GM21529 (cell line): ENCODE data around the gene BACH2.
"Not testable (repeated sequence)": the region's sequence is repeated elsewhere in the genome, so short reads cannot be mapped to it uniquely, and the experiment has no call there.

ENCODE experiments used
- ATAC-seq: cut with Tn5 transposase; IDR thresholded peaks from one replicate; pipeline ENCODE4 v1.9.1; 2021; ENCODE audit not compliant: unreplicated experiment

Gene BACH2

DNA sequence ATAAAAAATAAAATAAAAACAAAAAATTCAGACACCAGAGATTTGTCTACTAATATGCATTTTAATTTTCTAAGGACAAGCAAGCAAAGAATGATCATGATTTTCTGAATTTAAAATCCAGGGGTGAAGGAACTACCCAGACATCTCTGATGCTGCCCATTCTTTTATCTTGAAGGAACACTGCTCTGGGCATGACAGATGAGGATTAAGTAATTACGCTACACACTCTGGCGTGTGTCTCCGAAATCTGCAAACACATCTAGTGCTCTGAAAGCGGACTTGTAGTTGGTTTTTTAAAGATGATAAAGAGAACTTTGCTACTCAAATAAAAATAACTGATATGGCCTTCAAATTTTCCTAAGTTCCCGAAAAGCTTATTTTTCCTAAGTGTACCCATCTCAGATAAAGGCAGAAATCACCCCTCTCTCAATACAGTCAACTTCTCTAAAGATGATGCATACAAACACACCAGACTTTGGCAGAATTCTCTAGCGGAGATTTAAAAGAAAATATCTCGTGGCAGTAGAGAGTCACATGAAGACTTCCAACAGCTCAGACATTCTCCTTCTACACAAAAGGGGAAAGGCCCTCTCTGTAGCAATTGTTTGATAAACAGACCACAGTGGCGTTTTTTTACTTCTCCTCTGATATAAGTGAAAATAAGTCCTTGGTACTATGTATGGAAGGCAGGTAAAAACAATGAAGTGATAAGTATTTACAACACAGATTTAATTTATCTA is 133.8 kb downstream of the BACH2 start:
- no peak for ATAC-seq

GRCh38 chr6:90160013-90160412 is 136.6 kb downstream of the BACH2 start:
- ATAC-seq = no peak

DNA sequence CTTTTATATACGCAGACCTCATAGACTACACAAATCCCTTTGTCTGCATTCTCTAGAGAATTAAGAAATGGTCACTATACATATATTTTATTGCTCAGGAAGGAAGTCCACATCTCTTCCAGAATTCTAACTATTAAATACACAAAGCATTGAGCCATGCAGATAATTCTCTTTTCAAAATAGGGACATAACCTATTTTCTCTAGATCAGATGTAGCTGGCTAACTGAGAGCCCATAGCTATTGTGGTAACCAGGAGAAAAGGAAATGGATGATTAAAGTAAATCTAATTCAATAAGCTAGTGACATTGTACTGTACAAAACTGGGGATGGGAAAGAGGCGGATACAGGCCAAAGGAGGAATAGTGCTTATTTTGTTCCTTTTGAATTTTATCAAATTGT is 137.2 kb downstream of the BACH2 start:
- ATAC-seq = no peak

- ATAC-seq = no peak
Measured at GRCh38 chr6:90158936-90159335, 137.7 kb downstream of the BACH2 start.

- ATAC-seq = no peak
Measured at GRCh38 chr6:90157441-90157840, 139.2 kb downstream of the BACH2 start.

DNA sequence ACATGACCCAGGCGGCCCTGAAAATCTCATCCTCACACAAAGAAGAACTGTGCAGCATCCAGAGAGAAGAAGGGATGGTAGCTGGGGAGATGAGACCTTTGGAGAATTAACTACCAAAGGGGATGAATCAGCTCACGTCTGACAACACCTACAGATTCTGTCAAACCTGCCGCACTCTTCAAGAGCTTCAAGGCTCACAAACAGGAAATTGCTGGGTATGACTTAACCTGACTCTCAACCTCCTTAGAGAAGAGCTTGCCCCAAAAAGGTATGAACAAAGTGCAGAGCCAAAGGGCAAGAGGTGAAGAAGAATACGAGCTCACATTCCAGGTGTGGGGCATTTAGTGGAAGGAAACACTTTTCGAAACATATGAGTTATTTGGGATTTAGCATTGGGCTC is 139.8 kb downstream of the BACH2 start:
- no peak for ATAC-seq

DNA sequence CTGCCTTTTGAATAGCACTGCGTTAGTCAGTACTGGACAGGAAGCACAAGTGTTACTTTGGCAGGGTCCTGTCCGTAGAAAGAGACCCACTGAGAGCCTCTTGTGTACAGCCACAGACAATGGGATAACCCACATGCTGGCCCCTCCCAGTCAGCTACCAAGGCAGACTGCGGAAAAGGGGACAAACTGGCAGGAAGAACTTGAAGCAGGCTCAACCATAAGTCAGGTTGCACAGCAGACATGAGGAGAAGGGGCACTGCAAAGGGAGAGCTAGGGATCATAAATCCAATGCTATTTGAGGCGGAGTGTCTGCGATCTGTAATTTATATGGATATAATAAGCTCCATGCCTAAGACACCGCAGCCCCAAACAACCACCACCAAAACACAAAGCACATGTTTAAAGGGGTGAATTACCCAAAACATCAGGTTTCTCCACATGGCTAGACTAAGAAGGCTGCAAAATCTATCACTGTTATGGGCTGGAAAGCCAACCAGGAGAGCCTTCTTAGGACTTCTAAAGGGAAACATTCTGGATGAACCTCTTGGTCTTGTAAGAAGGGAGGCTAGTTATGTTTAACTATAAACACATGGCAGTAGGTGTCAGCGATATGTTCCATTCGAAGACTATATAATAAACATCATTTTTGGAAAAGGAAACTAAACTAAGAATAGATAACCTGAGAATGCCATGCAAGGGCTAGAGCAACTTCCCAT is 141.7 kb downstream of the BACH2 start:
- ATAC-seq = no peak

- ATAC-seq = no peak
Measured at GRCh38 chr6:90151576-90152422, 144.8 kb downstream of the BACH2 start.

DNA sequence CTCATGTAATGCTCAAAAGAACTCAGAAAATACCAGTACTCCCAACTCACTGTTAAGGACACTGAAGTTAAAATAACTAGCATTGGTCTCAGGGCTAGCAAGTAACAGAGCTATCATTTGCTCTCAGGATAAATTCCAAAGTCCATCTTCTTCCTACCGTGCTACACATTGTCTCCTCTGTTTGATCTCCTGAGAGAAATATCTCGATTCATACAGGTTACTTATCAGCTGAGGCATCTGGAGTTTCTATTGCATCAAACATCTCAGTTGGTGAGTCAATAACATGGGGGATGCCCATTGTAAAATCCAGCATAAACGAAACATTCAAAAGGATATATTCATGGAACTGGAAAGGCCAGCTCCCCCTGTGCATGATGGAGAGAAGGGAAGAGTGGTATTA is 147.4 kb downstream of the BACH2 start:
- ATAC-seq = no peak

GRCh38 chr6:90148867-90149266 is 147.8 kb downstream of the BACH2 start:
- no peak for ATAC-seq

- no peak for ATAC-seq
Measured at GRCh38 chr6:90146921-90147649, 149.6 kb downstream of the BACH2 start.

GRCh38 chr6:90146024-90146423 is 150.6 kb downstream of the BACH2 start:
- no peak for ATAC-seq

DNA sequence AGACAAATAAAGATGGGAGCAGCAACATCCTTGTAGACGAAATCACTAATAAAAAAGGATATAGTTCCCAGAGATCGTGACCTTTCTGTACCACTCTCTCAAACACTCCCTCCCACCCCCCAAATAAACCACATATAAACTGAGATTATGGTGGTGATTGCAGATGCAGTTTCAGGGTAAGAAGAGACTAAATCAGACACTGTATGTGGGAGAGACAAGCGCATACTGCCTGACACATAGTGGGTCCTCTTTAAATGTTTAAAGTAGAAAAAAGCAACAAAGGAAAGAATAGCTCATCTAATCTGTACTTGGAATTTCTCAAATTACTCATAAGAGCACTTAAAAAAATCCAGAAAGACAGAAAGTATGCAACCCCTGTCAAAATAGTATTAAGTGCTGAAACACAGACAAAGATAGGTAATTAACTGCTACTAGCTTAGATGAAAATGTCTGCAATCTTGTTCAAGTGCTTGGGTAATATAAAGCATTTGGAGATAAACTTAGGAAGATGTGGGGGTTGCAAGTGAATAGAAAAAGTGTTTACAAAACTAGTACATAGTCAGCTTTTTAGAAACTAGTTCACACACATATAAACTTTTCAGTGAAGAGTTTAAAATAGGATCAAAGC is 151.6 kb downstream of the BACH2 start:
- no peak for ATAC-seq

GRCh38 chr6:90144396-90144795 is 152.2 kb downstream of the BACH2 start:
- peak; percentile 64 for ATAC-seq

- no peak for ATAC-seq
Measured at GRCh38 chr6:90140683-90141082, 156.0 kb downstream of the BACH2 start.

DNA sequence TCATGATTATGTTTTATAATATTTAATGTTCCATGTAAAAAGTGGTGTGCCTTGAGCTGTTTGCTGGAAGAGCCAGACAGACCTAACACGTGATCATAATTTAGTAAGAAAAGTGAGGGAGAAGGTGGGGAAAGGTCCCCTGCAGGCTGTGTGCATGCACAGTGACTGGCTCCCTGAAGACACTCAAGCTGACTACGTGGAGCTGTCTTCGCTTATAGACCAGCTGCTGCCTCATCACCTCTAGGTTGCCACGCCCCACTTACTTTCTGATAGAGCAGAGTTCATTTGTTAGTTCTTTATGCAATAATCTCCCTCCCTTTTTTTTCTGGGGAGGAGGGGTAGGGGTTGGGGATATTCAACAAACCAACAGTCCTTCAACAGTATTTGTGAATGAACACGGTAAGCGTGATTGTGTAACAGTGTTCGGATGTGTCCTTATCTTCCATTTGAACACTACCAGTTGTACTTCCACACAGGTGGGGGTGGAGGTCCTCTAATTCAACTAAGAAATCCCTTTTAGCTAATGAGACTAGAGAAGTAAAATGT is 157.3 kb downstream of the BACH2 start:
- ATAC-seq = no peak

DNA sequence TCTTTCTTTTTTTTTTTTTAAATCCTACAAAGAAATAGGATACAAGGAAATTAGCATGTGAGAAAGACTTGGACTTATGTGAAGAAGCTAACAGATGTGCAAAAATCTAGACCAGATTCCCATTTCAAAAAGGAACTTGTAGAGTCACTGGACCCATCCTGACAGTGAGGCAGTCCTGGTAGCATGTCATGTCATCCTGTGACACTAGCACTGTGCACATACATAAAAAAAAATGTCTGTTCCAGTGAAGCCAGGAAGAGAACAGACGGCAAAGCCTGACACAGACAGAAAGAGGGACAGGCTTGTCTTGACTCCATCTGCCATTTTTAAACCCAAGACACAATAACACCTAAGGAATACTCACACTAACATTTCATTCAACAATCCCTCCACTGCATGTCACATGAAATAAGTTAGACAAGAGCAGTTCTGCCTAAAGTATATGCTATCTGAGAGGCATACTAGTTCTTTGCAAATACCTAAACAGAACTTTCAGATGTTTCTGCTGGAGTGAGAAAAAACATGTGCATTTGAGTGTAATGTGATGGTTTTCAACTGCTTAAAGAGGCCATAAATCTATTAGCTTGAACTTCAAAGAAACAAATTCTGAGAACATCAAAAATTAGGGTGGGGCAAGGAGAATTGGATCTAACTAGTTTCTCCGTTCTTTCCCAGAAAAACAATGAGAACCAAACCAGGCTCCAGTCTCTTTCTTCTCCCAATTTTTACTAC is 159.6 kb downstream of the BACH2 start:
- ATAC-seq = no peak

GRCh38 chr6:90136176-90136575 is 160.5 kb downstream of the BACH2 start:
- no peak for ATAC-seq

GRCh38 chr6:90135667-90136066 is 161.0 kb downstream of the BACH2 start:
- ATAC-seq = no peak

- not testable (repeated sequence) for ATAC-seq
Measured at GRCh38 chr6:90133664-90134063, 163.0 kb downstream of the BACH2 start.
